Upper lobe of right lung (tissue), 1 donor: Measurements from ENCODE around the gene BZW1. TPM values are rescaled to one million over a fixed set of nuclear protein-coding genes. Genes with fewer than 3 reads are reported as not detected.
A peak's percentile ranks its signal among the peaks of the same experiment; 100 is the strongest.

Experiments
- ATAC-seq: fragments of 200-7000 bp; cut with Tn5 transposase; one replicate; pipeline ENCODE4 v1.9.1; 2020; ENCODE audit warnings: mild to moderate bottlenecking, moderate library complexity
- DNase-seq: peaks from one replicate; pipeline ENCODE4 v3.0.0-alpha.2; 2020
- H3K27ac ChIP-seq: fragments of 200-600 bp; one replicate; pipeline ENCODE4 v1.8.0; 2022
- H3K27me3 ChIP-seq: fragments of 200-600 bp; one replicate; pipeline ENCODE4 v1.8.0; 2022; ENCODE audit warnings: mild to moderate bottlenecking
- H3K36me3 ChIP-seq: fragments of 200-600 bp; one replicate; pipeline ENCODE4 v1.8.0; 2022
- H3K4me1 ChIP-seq: fragments of 200-600 bp; one replicate; pipeline ENCODE4 v1.8.0; 2022
- H3K4me3 ChIP-seq: fragments of 200-600 bp; one replicate; pipeline ENCODE4 v1.8.0; 2022; ENCODE audit warnings: mild to moderate bottlenecking
- H3K9me3 ChIP-seq: fragments of 200-600 bp; one replicate; pipeline ENCODE4 v1.8.0; 2022
- CTCF ChIP-seq: fragments of 200-600 bp; IDR thresholded peaks from one replicate; pipeline ENCODE4 v1.8.0; 2022; ENCODE audit warnings: antibody characterized with exemption
- intact Hi-C: fragments of 100-400 bp; cut with DNase I; formaldehyde crosslinking; loops from one replicate; pipeline ENCODE4 v1.11.0; 2022
- total RNA-seq: library from RNA; stranded (reverse); fragmentation: NEBNext Ultra II Directional; extraction: Animal tissue kit (Norgen Biotek cat#: 25700); gene quantifications from one replicate; pipeline ENCODE4 v1.2.1, GENCODE V29; 2021
- donor health status: DM: no; HTN: yes; CAD: no; lungs with severe emphysema.

The BZW1 gene
- total RNA-seq, 1 donor from 2014 or later: 158 TPM

GRCh38 chr2:200767111-200767885 is 44.4 kb upstream of the BZW1 start:
- intact Hi-C loops: no loop called here
- Histone ChIP-seq H3K4me3 (no peak overlapping the region), H3K27ac (no peak overlapping the region), H3K9me3 (no peaks in the 10 kb centered on the region), H3K27me3 (no peaks in the 10 kb centered on the region), H3K4me1 (no peaks in the 10 kb centered on the region), H3K36me3 (no peaks in the 10 kb centered on the region)
- no peak for DNase-seq
- TF ChIP-seq CTCF: no peak
- no peak for ATAC-seq

GRCh38 chr2:200770847-200771246 is 40.9 kb upstream of the BZW1 start:
- no peak for DNase-seq
- intact Hi-C loops: no loop called here
- Histone ChIP-seq H3K27me3 (no peaks in the 10 kb centered on the region), H3K36me3 (no peaks in the 10 kb centered on the region), H3K4me1 (no peaks in the 10 kb centered on the region), H3K27ac (no peak overlapping the region), H3K4me3 (no peak overlapping the region), H3K9me3 (no peaks in the 10 kb centered on the region)
- peak; percentile 44 for ATAC-seq
- TF ChIP-seq CTCF: no peak

- TF ChIP-seq CTCF: no peak
- Histone ChIP-seq H3K4me3 (no peak overlapping the region), H3K27me3 (no peaks in the 10 kb centered on the region), H3K9me3 (no peaks in the 10 kb centered on the region), H3K27ac (no peak overlapping the region), H3K36me3 (no peaks in the 10 kb centered on the region), H3K4me1 (no peaks in the 10 kb centered on the region)
- ATAC-seq: no peak
- intact Hi-C loops: no loop called here
- DNase-seq: no peak
Observed at GRCh38 chr2:200772620-200773019, 39.1 kb upstream of the BZW1 start.

GRCh38 chr2:200773083-200773482 is 38.6 kb upstream of the BZW1 start:
- TF ChIP-seq CTCF: no peak

GRCh38 chr2:200774920-200775319 is 36.8 kb upstream of the BZW1 start:
- H3K9me3 ChIP-seq: no peaks in the 10 kb centered on the region
- H3K36me3 ChIP-seq: no peaks in the 10 kb centered on the region
- TF ChIP-seq CTCF: no peak
- H3K4me3 ChIP-seq: no peak overlapping the region
- DNase-seq (no peak), ATAC-seq (no peak)
- no peak overlapping the region for H3K27ac ChIP-seq
- intact Hi-C loops: no loop called here
- H3K4me1 ChIP-seq: no peaks in the 10 kb centered on the region
- H3K27me3 ChIP-seq: no peaks in the 10 kb centered on the region

More at GRCh38 chr2:200773083-200773482, 38.6 kb upstream of the BZW1 start:
- Histone ChIP-seq H3K27me3 (no peaks in the 10 kb centered on the region), H3K9me3 (no peaks in the 10 kb centered on the region), H3K27ac (no peak overlapping the region), H3K36me3 (no peaks in the 10 kb centered on the region), H3K4me3 (no peak overlapping the region), H3K4me1 (no peaks in the 10 kb centered on the region)
- ATAC-seq (no peak), DNase-seq (no peak)
- intact Hi-C loops: no loop called here

GRCh38 chr2:200777275-200777674 is 34.4 kb upstream of the BZW1 start:
- Histone ChIP-seq H3K4me1 (no peaks in the 10 kb centered on the region), H3K27me3 (no peaks in the 10 kb centered on the region), H3K9me3 (no peaks in the 10 kb centered on the region), H3K36me3 (no peaks in the 10 kb centered on the region), H3K4me3 (no peak overlapping the region), H3K27ac (no peak overlapping the region)
- no peak for ATAC-seq
- intact Hi-C loops: no loop called here
- TF ChIP-seq CTCF: no peak
- no peak for DNase-seq
